Stimulated activated naive CD8-positive, alpha-beta T cell treated with anti-CD3 and anti-CD28 coated beads, Interleukin-15, Interleukin-2, amounts not matched to agents 100 U/mL and 50 U/mL, for 24 hours (primary cell): ENCODE measurements around the gene C1QTNF1.
"Not testable (repeated sequence)": the region's sequence is repeated elsewhere in the genome, so short reads cannot be mapped to it uniquely, and the experiment has no call there.

ENCODE experiments used
- ATAC-seq: fragments of 150-1000 bp; cut with Tn5 transposase; one replicate; pipeline ENCODE4 v1.10.0; 2021
- DNase-seq: peaks from one replicate; pipeline ENCODE4 v3.0.0; 2021

C1QTNF1 gene

DNA sequence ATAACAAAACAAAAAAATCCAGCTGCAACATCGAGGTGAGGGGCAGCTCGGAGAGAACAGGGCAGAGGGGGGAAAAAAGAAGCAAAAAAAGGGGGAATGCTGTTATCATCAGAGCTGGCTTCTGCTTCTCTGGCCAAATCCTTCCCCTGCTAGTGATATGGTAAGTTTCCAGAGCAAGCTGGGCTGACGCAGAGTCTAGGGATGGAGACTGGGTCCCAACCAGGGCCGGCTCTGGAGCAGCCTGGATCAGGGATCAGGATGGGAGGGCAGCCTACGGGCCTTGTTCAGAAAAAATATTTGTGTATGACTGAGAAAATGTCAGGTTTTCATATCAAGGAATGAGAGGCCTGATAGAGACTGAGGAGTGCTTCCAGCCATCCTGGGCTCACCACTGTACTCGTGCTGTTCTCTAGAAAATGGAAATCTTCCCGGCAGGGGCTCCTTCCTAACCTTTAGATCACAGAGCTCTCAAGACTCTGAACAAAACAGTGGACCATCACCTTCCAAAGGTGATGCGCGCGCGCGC, 726 bp upstream of the C1QTNF1 start:
- no peak for DNase-seq
- no peak for ATAC-seq

DNA sequence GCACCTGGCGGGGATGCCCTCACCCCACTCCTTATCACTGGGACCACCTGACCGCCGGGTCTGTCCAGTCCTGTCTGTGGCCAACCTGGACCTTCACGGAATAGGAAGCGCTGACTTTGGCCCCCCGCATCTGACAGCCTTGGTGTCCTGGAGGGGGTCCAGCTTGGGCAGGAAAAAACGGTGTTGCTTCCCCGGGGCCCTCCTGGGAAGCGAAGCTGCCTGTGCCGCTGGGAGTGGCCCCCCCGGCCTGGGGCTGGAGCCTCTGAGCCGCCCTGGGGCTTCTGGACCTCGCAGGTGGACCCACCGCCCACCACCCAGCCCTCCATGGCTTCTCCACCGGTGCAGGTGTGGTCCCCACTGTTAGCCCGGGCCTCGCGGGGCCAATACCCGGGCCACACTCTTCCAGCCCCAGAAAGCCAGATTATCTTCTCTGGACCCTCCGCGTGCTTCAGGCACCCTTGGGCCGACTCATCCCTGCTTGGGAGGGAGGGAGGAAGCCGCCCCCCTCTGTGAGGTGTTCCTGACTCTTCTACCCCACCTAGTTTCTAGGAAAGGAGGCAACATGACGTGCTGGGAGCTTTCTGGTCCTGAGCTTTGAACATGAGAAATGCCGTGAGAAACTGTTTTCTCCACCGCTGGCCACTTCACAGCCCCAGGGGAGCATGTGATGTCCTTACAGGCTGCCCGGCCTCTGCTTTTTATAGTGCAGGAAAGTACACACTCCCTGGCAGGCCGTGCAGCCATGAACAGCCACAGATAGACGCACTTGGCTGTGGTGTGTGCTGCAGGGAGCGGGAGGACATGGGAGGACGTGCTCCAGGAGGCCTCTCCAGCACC, 1.1 kb downstream of the C1QTNF1 start:
- DNase-seq = no peak
- ATAC-seq = no peak

DNA sequence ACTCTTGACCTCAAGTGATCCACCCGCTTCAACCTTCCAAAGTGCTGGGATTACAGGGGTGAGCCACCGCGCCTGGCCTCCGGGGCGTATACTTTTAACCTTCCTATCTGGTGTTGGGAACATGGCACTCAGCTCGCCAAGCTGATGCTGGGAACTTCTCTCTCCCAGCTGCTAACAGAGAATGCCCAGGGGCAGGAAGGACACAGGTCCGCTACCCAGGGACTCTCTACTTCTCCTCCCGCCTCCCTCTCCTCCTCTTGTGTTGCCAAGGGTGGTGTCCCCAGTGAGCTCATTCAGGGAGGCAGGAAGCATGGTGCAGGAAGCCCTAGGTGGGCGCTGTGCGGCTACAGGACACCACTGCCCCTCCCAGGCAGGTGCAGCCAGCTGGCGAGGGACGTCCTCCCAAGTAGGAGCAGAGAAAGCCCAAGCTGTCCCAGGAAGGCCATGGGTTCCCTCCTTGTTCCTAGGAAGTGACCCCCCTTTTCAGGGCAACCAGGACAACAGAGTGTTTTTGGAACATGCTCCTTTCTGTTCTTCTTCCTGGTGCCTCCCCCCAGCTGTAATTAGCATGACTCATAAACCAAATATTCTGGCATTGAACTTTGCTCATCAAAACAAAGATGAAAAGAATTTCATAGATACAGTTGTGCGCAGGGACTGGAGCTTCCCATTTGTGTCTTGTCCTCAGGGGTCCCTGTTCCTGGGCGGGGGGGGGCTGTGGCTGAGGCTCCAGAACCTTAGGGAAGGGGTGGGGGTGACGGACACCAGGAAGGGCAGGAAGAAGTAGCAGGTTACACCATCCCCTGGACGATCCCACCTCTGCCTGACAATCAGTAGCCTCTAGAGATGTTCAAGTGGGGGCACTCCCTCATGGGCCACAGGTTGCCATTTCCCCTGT, 2.7 kb downstream of the C1QTNF1 start:
- DNase-seq (no peak), ATAC-seq (no peak)

DNA sequence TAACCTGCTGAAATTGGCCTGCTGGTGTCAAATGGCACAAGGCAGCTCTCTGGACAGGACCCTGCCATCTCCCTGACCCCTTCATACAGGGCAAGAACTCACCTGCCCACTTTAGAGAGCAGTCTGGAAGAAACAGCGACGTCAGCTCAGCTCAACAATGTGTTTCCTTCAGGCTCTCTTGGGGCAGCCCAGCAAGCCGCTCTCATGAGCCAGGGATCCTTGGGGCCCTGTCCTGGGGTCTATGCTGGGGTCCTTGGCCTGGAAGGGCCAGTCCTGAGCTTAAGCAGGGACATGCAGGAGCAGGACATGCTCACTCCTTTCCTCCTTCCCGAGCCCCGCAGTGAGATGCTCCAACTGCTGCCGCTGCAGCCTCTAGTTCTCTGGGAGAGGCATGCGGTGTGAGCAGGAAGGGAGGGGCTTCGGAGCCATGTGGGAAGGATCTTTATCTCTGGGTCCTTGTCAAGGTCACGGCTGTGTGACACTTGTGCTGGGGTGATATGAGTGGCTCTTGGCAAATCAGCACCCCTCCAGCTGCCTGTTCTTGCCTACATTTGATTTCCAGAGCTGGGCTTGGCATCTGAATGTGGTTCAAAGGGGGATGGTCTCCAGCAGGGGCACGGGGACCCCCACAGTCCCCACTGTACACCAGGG, 3.4 kb downstream of the C1QTNF1 start:
- no peak for DNase-seq
- no peak for ATAC-seq

DNA sequence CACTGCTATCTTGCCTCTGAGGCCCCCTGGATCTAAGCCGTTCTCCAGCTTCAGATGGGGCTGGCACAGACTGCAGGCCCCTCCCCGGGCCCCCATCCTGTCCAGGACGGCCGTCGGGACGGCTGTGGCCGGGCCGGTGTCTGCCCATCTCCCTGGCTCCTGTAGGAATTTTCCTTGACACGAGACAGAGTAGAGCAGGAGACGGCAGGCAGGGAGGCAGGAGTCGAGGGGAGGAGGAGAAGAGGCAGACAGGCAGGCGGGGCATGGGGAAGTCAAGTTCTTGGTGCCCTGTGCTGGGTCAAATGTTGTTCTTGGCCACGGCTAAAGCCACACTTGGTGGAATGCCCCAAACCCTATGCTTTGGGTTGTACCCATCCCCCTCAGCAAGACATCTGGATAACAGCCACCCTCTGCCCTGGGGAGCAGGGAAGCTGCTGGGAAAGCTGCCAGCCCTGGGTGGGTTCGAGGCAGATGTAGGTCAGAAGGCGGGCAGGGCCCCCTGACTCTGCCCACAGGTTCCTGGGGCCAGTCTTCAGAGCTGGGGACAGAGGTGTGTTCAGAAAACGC, 4.0 kb downstream of the C1QTNF1 start:
- DNase-seq (no peak), ATAC-seq (no peak)

DNA sequence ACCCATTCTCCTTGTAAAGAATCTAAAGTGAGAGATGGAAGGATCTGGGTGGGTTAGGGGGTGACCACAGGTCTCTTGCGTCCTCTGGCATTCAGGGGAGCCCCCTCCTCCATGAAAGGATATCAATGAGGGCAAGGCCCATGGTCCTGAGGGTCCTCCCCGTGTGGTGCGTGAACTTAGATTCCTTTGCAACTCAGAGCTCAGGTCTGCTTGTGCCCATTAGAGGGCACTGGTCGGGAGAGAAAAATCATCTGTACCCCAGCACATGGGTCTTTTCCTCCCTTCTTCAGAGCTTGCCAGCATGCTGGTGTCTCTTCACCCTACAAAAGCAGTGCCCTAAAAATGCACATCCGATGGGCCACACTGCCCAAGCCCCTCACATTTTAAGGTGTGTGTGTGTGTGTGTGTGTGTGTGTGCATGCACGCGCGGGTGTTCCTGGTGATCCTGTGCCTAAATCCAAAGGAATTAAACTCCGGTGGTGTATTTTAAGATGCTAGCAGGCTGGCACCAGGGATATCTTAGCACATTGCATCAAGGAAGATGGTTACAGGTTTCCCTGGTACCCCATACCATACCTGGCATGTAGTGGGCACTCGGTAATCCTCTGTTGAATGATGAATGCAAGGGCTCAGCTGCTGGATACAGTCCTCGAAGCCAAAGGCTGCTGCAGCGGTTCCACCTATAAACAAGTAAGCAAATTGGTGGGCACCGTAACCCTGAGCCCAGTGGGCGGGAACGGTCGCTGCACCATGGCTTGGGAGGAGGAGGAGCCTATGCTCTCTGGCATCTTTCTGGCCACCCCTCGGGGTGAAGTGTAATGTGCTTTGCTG, 4.7 kb downstream of the C1QTNF1 start:
- DNase-seq = no peak
- no peak for ATAC-seq

DNA sequence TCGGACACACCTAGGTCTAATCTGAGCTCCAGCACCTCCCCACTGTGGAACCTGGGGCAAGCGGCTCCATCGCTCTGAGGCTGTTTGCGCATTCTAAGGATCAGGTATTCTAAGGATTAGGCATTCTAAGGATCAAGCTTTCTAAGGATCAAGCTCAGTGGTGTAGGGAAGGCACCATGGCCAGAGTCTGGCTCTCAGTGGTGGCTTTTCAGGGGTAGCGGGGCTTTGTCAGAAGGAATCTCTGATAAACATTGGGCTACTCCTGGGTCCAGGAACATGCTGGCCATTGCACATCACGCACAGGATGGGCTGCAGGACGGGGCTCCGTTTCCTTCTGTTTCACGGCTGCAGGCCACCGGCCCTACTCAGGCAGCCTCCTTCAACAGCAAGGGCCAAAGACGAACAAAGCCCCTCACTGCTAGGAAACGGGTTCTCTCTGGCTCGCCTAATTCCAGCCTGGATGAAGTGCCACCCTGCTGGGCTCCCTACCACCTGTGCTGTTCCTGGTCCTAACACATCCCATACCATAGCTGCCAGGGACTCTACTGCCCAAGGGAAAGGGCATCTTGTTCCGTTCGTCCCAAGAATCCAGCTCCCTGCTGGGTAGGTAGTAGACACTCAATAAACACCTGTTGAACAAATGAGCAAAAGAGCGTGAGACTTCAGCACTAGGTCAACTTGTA, 5.5 kb downstream of the C1QTNF1 start:
- no peak for ATAC-seq
- no peak for DNase-seq

DNA sequence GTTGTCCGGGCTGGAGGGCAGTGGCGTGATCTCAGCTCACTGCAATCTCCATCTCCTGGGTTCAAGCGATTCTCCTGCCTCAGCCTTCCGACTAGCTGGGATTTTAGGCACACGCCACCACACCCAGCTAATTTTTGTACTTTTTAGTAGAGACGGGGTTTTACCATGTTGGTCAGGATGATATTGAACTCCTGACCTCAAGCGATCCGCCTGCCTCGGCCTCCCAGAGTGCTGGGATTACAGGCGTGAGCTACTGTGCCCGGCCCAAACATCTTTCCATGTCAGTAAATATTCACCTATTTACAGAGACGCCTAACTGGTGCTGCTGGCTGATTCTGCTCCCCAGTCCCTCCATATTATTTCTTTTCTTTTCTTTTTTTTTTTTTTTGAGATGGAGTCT, 6.7 kb downstream of the C1QTNF1 start:
- ATAC-seq, DNase-seq: not testable (repeated sequence)

DNA sequence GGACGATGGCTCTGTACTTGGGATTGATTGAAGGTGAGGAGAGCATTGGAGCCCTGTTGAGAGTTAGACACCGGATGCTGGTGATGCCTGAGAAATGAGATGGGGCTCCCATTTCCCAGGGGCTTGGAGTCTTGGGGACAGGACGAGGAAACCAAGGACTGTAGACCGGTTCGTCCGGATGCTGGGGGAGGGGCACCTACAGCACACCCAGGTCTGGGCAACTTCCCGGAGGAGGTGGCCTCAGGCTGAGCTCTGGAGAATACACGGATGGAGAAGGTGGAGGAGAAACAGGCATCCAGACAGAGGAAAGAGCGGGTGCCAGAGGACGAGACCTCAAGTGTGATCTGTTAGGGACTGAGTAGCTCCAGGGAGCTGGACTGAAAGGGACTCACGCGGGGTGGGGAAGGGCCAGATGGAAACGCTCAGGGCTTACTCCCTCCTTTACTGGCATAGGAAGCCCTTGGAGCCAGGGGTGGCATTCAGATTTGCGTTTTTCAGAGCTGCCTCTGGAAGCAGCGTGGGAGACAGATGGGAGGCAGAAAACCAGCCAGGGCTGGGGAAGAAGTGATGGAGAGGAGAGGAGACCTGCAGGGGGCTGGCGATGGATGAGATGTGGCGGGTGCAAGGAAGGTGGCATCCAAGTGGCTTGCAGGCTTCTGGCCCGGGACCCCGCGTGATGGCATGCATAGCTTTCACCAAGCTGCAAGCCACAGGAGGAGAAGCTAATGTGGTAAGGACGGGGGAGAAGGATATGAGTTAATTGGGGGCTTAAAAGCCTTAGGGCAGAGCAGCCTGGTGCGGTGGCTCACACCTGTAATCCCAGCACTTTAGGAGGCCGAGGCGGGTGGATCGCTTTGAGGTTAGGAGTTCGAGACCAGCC, 8.3 kb downstream of the C1QTNF1 start:
- DNase-seq (no peak), ATAC-seq (no peak)

DNA sequence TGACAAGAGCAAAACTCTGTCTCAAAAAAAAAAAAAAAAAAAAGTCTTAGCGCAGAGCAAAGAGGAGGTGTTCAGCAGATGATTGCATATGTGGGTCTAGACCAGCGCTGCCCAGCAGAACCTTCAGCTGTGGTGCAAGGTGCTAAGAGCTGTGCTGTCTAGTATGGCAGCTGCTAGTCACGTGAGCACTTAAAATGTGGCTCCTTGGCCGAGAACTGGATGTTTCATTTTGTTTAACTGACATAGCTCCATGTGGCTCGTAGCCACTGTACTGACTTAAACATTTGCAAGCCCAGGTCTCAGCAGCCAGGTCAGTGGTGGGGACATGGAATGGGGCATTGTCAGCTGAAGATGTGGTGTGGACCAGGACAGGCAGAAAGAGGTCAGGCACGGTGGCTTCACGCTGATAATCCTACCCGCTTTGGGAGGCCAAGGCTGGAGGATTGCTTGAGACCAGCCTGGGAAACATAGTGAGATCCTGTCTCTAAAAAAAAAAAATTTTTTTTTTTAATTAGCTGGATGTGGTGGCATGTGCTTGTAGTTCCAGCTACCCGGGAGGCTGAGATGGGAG, 9.2 kb downstream of the C1QTNF1 start:
- ATAC-seq = no peak
- no peak for DNase-seq

DNA sequence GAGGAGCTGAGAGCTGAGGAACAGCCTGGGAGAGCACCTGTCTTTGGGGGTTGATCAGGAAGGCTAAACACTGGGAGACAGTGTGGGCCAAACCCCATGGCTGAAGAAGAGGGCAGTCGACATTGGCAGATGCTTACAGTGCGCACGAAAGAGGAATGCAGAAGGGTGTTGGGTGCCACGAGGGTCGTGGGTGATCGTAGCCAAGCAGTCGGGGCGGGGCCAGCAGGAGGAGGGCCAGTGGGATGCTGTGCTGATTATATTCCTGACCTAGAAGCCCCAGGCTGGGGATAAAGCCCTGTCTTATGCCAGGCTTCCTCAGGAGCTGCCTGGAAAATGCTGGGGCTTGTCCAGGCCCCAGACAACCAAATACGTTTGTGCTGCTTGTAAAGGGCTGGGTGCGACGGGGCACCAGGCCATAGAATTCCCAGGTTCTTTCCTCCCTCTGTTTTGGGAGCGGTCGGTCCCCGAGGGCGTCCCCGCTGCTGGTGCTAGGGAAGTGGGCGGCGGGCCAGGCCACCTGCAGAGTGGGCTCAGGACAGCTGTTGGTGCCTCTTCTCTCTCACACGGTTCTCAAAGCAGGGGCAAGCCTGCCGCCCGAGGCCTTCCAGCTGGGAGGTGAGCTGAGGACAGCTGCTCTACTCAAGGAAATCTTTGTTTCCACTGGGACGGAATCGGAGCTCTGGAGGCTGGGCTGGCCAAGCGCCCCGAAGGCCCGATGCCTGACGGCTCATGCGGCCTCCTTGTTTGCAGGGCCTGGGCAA, 10.0 kb downstream of the C1QTNF1 start:
- DNase-seq (no peak), ATAC-seq (no peak)

DNA sequence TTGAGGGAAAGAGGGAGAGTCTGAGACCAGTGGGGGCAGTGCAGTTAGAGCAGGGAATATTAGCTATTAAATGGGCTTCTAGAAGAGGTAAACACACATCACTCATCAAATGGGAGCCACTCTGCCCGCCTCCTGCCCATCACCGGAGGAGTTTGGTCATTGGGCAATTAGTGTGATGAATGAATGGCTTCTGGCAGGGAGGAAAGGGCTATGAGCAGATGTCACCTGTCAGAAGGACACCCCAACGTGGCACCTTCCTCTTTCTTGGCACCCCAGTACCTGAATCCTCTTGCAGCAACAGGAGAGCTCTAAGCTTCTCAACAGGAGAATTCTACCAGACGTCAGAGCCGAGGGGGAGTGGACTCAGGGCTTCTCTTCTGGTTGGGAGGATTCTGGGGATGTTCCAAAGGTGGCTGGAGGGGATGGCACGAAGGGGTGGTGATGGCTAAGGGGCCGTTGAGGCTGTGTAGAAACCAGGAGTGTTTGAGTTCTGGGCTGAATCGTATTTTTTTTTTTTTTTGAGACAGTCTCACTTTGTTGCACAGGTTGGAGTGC, 11.0 kb downstream of the C1QTNF1 start:
- no peak for ATAC-seq
- DNase-seq = no peak

DNA sequence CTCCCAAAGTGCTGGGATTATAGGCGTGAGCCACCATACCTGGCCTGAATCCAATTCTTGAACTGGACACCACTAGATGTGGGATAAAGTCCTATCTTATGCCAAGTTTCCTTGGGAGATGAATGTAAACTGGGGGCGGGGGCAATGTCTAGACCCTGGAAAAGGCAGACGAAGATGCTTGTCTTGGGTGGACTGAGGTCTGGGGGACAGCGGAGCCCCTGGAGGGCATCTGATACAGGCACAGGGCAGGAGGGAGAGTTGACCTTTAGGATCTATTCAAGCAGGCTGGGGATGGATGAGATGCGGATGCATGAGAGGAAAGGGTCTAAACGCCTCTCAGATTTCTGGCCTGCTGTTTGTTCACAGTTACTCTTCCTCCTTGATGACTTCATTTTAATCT, 11.7 kb downstream of the C1QTNF1 start:
- no peak for ATAC-seq
- DNase-seq = no peak

DNA sequence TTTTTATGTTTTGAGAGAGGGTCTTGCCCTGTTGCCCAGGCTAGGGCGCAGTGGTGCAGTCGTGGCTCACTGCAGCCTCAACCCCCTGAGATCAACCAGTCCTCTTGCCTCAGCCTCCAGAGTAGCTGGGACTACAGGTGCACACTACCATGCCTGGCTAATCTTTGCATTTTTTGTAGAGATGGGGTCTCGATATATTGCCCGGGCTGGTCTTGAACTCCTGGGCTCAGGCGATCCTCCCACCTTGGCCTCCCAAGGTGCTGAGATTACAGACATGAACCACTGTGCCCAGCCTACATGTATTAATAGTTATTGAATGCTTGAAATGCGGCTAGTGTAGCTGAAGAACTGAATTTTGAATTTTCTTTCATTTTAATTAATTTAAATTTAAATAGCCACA, 12.2 kb downstream of the C1QTNF1 start:
- DNase-seq (no peak), ATAC-seq (no peak)

DNA sequence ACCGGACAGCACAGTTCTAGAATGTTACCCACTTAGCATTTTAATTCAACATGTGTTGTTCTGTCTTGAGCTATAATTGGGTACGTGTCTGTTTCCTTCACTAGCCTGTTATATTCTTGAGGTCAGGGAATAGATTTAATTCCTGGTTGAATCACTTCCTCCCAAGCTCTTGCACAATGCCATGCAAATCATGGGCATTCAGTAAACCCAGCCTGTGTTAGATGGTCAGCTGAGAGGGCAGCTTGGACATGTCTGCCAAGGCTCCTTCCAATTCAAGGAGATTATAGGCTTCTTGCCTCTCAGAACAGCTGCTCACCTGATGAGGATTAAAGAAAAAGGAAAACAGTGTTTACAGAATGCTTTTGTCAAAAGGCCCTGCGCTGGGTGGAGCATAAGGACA, 12.6 kb downstream of the C1QTNF1 start:
- ATAC-seq (no peak), DNase-seq (no peak)

DNA sequence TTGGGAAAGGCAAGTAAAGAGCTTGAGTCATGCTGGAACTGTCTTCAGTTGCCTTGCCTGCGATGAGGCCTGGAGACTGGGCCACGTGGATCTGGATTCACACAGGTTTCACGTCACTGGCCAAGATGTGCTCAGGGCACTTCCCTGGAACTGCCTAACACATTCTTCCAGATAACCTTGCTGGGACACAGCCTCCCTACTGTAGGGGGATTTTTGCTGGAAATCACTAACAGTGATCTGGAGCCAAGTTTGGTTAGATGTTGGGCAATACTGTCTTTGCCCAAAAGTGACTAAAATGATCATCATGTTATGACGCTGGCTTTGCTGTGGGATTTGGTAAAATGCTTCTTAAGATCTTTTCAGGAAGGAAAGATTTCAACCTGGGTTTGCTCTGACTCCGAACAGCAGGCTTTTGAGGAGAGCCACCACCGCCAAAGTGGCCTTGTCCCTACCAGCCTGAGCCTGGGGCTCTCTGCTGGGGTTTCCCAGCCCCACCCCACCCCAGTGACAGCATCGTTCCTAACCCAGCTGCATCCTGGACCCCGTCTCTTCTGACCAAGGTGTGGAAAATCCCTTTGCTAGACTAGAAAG, 14.7 kb downstream of the C1QTNF1 start:
- DNase-seq = no peak

DNA sequence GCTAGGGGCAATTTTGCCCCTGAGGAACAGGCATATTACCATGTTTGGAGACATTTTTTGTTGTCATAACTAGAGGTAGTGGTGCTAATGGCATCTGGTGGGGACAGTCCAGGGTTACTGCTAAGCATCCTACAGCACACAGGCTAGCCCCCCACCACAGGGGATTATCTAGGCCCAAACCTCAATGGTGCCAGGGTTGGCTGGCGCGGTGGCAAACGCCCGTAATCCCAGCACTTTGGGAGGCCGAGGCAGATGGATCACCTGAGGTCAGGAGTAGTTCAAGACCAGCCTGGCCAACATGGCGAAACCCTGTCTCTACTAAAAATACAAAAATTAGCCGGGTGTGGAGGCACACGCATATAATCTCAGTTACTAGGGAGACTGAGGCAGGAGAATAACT, 15.2 kb downstream of the C1QTNF1 start:
- ATAC-seq = no peak
- DNase-seq = no peak

More for the DNA sequence above, 14.7 kb downstream of the C1QTNF1 start:
- peak; percentile 14 for ATAC-seq

DNA sequence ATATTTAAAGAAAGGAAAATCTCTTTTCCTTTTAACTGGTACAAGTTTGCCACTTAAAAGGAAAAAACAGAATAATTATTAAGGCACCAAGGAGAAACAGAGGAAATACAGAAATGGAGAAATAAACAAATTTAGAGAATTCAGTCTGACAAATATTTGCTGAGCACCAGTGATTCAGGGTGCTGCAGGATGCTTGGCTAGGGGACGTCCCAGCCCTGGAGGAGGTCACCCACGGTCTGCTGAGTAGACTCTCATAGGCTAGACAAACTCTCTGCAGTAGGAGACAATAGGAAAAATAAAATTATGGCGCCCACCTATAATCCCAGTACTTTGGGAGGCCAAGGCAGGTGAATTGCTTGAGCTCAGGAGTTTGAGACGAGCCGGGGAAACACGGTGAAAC, 15.9 kb downstream of the C1QTNF1 start:
- no peak for DNase-seq

More for the DNA sequence above, 15.9 kb downstream of the C1QTNF1 start:
- ATAC-seq = no peak
